Left lung (tissue), 10 donors: ENCODE data around the gene C11orf54. TPM values are rescaled to one million over a fixed set of nuclear protein-coding genes. Genes with fewer than 3 reads are reported as not detected.
A peak's percentile ranks its signal among the peaks of the same experiment; 100 is the strongest.

Source experiments
- ATAC-seq: fragments of 200-7000 bp; cut with Tn5 transposase; one replicate; pipeline ENCODE4 v1.9.1; 2020; ENCODE audit warnings: moderate library complexity
- DNase-seq, 4 donors: peaks; one replicate each; pipeline ENCODE4 v3.0.0-alpha.2; 2013 to 2020
- H3K27ac ChIP-seq, 2 donors: fragments of 200-600 bp; sonication (generic) in 1 of 2; one replicate each; pipeline versions ENCODE4 v1.5.0 to v1.8.0; 2020 to 2021
- H3K27me3 ChIP-seq, 2 donors: fragments of 200-600 bp; sonication (generic) in 1 of 2; one replicate each; pipeline versions ENCODE4 v1.5.0 to v1.8.0; 2020 to 2021
- H3K36me3 ChIP-seq, 2 donors: fragments of 200-600 bp; sonication (generic) in 1 of 2; one replicate each; pipeline versions ENCODE4 v1.5.0 to v1.8.0; 2020 to 2021
- H3K4me1 ChIP-seq, 2 donors: fragments of 200-600 bp; one replicate each; pipeline ENCODE4 v1.8.0; 2021
- H3K4me3 ChIP-seq, 2 donors: fragments of 200-600 bp; sonication (generic) in 1 of 2; one replicate each; pipeline versions ENCODE4 v1.5.0 to v1.8.0; 2020 to 2021; ENCODE audit warnings: mild to moderate bottlenecking in 1 of 2
- H3K9me3 ChIP-seq, 2 donors: fragments of 200-600 bp; sonication (generic) in 1 of 2; one replicate each; pipeline versions ENCODE4 v1.5.0 to v1.8.0; 2020 to 2021
- CTCF ChIP-seq, 2 donors: fragments of 200-600 bp; sonication (generic) in 1 of 2; IDR thresholded peaks; one replicate each; pipeline versions ENCODE4 v1.5.0 to v1.8.0; 2021; ENCODE audit warnings: antibody characterized with exemption in 2 of 2
- intact Hi-C, 2 donors: fragments of 100-400 bp; cut with DNase I; formaldehyde crosslinking; loops; one replicate each; pipeline versions ENCODE4 v1.11.2 to v1.14.2; 2022
- polyA plus RNA-seq, 6 donors: library from polyadenylated mRNA; unstranded; fragments of 120-200 nt; gene quantifications; one replicate each; pipeline ENCODE4 v1.2.1, GENCODE V29; 2013; ENCODE audit not compliant: insufficient read length in 6 of 6
- total RNA-seq, 2 donors: library from RNA; stranded (reverse); fragmentation: NEBNext Ultra II Directional; extraction: Animal tissue kit (Norgen Biotek cat#: 25700); gene quantifications; one replicate each; pipeline ENCODE4 v1.2.1, GENCODE V29; 2021
- donor health status: DM: no; HTN: yes; CAD: no.
- donor health status: DM: no; HTN: no; CAD: no.

The C11orf54 gene
- total and polyA plus RNA-seq, 8 donors: 21.7 to 73.6 (median 60.4) TPM

- Histone ChIP-seq H3K4me3 (peak overlapping the region; percentile 71 to 78), H3K36me3 (peaks cover 0 to 12% of the 10 kb centered on the region in 2 donors), H3K9me3 (no peaks in the 10 kb centered on the region), H3K4me1 (peaks cover 22 to 43% of the 10 kb centered on the region in 2 donors), H3K27ac (peak overlapping the region; percentile 93 to 95), H3K27me3 (no peaks in the 10 kb centered on the region)
- DNase-seq (no peak), ATAC-seq (peak; percentile 44)
- intact Hi-C loops: no loop called here
- TF ChIP-seq CTCF (IDR thresholded peaks at IDR 0.05): no peak
These were observed 42.3 kb downstream of the C11orf54 start for GRCh38 chr11:93783765-93784144.

GRCh38 chr11:93784145-93784934, 42.9 kb downstream of the C11orf54 start, which contains the start of gene MED17:
Gene MED17 (plus strand): TSS chr11:93784282. CDS start chr11:93784514, 232 bp downstream.
- Histone ChIP-seq H3K9me3 (no peaks in the 10 kb centered on the region), H3K27me3 (no peaks in the 10 kb centered on the region), H3K4me1 (peaks cover 22 to 43% of the 10 kb centered on the region in 2 donors), H3K27ac (peak within 1 kb of the TSS; percentile 93 to 95), H3K36me3 (peaks cover 0 to 18% of the 10 kb centered on the region in 2 donors), H3K4me3 (peak within 1 kb of the TSS; percentile 71 to 78)
- peak; percentile 100 for ATAC-seq
- intact Hi-C loops: no loop called here
- peak; percentile 91 to 96 (median 95) for DNase-seq
- peak; percentile 22 to 43 for TF ChIP-seq CTCF (IDR thresholded peaks at IDR 0.05)

- DNase-seq (peak in 1 of 4 donors; percentile 8), ATAC-seq (peak; percentile 15)
- peak overlapping the region; percentile 71 to 78 for H3K4me3 ChIP-seq
- peak overlapping the region; percentile 93 to 95 for H3K27ac ChIP-seq
- no peak for TF ChIP-seq CTCF (IDR thresholded peaks at IDR 0.05)
- H3K36me3 ChIP-seq: peaks cover 0 to 24% of the 10 kb centered on the region in 2 donors
- H3K4me1 ChIP-seq: peaks cover 22 to 43% of the 10 kb centered on the region in 2 donors
- no peaks in the 10 kb centered on the region for H3K27me3 ChIP-seq
- intact Hi-C loops: no loop called here
- H3K9me3 ChIP-seq: no peaks in the 10 kb centered on the region
These were observed 43.5 kb downstream of the C11orf54 start for GRCh38 chr11:93784935-93785360.

DNA sequence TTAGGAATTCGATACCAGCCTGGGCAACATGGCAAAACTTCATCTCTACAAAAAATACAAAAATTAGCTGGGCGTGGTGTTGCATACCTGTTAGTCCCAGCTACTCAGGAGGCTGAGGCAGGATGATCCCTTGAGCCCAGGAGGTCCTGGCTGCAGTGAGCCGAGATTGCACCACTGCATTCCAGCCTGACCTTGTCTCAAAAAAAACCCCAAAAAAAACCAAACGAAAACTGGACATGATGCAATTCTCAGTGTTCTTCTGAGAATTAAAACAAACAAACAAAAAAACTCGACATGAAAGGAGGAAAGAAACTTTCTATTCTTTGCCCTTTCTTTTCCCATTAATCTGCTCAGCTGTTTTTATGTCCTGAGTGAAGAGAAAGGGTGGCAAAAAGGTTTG, 50.0 kb downstream of the C11orf54 start:
- no peak for DNase-seq
- no peak overlapping the region for H3K27ac ChIP-seq
- no peak for TF ChIP-seq CTCF (IDR thresholded peaks at IDR 0.05)
- no peaks in the 10 kb centered on the region for H3K9me3 ChIP-seq
- no peak overlapping the region for H3K4me3 ChIP-seq
- no peak for ATAC-seq
- intact Hi-C loops: loop anchor here in 1 of 2 donors (10.0 kb wide), 1 partner anchor 57 kb away; no protein-coding TSS in a partner anchor
- H3K36me3 ChIP-seq: peaks cover 0 to 89% of the 10 kb centered on the region in 2 donors
- peaks cover 9 to 19% of the 10 kb centered on the region in 2 donors for H3K4me1 ChIP-seq
- H3K27me3 ChIP-seq: no peaks in the 10 kb centered on the region
